UCSD-AML1 (cell line): ENCODE measurements around the gene OTUD7B.
"Not testable (repeated sequence)": the region's sequence is repeated elsewhere in the genome, so short reads cannot be mapped to it uniquely, and the experiment has no call there.

Source experiments
- DNase-seq: peaks from one replicate; lab custom pipeline; 2025; ENCODE audit not compliant: unreplicated experiment; lab: John Stamatoyannopoulos, UW

The OTUD7B gene

DNA sequence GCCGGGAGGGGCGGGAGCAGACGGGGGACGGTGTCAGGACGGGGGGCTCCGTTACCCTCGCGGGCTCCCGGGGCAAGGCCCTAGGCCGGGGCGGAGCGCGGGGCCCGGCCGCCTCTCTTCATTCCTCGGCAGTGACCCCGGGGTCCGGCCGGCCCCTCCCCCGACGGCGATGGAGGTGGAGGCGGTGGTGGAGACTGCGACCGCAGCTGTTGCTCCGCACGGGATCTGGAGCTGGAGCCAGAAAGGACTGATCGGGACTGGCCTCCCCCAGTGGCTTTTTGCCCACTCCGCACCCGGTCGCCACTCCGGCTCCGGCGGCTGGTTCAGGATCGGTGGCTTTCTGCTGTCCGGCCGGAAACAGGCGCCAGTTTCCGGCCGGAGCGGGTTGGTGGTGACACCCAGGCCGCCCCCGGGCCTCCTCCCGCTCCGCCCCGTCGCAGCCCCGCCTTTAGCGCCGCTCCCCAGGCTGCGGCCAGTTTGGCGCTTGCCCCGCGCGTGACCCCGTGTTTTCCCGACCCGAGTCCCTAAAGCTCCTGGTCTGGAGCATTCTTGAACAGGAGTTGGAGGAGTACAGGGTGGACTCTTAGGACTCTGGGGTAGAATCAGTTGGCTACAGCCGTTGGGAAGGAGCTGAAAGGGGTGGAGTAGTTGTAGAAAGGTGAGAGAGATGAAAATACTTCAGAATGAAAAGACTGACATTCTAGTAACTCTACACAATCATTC is at the start of gene OTUD7B:
TSS of gene OTUD7B (minus strand) at position 334 of the 723 bp plus-strand sequence. CDS start 33,216 bp downstream, outside the sequence.
- DNase-seq = peak; percentile 83

DNA sequence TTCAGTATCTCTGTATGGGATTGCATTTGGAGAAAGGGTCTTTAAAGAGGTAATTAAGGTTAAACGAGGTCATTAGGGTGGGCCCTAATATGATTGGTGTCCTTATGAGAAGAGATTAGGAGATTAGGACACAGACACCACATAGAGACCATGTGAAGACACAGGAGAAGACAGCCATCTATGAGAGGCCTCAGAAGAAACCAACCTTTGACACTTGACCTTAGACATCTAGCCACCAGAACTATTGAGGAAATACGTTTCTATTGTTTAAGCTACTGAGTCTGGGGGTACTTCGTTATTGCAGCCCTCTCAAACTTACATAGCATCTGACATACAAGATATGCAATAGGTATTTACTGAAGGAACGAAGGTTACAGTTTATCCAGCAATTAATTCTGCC is 49.7 kb upstream of the OTUD7B start:
- DNase-seq = no peak

DNA sequence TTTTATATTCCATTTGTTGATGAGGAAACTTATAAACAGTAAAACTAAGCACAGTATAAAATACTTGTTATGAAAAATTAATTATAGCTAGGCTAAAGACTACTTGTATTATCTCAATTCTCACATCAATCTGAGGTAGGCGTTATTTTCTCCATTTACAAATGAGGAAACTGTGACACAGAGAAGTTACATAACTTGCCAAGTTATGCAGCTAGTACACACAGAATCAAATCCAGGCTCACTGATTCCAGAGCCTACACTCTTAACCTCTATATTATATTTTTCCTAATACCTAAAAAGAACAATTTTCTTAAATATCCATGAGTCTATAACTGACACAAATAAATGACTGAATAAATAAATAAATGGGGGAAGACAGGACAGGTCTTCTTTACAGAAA is 45.9 kb upstream of the OTUD7B start:
- no peak for DNase-seq

DNA sequence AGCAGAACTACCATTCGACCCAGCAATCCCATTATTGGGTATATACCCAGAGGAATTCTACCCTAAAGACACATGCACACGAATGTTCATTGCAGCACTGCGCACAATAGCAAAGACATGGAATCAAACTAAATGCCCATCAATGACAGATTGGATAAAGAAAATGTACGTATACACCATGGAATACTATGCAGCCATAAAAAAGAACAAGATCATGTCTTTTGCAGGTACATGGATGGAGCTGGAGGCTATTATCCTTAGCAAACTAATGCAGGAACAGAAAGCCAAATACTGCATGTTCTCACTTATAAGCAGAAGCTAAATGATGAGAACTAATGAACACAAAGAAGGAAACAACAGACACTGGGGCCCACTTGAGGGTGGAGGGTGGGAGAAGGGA is 45.0 kb upstream of the OTUD7B start:
- not testable (repeated sequence) for DNase-seq

GRCh38 chr1:150053926-150054325 is 43.4 kb upstream of the OTUD7B start:
- peak; percentile 12 for DNase-seq

- DNase-seq = not testable (repeated sequence)
These were observed 41.4 kb upstream of the OTUD7B start for GRCh38 chr1:150051905-150052412.

DNA sequence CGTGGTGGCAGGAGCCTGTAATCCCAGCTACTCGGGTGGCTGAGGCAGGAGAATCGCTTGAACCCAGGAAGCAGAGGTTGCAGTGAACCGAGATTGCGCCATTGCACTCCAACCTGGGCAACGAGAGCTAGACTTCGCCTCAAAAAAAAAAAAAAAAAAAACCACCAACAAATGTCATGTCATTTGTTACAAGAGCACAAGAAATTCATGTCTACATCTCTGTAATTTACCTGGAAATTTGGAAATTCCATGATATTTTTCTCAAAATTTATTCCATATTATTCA is 40.5 kb upstream of the OTUD7B start:
- DNase-seq = no peak

GRCh38 chr1:150049926-150050325 is 39.4 kb upstream of the OTUD7B start:
- no peak for DNase-seq

- no peak for DNase-seq
These were observed 23.8 kb upstream of the OTUD7B start for GRCh38 chr1:150034336-150034735.

DNA sequence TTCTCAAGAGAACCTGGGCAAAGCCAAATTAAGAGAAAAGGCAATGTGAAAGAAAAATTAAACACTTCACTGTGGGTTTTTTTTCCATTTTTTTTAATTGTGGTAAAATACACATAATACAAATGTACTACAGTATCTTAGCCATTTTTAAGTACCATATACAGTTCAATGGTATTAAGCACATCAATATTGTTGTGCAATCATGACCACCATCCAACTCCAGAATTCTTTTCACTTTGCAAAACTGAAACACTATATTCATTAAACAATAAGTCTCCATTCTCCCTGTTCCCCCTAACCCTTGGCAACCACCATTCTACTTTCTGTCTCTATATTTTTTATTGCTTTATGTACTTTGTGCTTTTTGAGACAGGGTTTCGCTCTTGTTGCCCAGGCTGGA is 17.8 kb upstream of the OTUD7B start:
- no peak for DNase-seq

DNA sequence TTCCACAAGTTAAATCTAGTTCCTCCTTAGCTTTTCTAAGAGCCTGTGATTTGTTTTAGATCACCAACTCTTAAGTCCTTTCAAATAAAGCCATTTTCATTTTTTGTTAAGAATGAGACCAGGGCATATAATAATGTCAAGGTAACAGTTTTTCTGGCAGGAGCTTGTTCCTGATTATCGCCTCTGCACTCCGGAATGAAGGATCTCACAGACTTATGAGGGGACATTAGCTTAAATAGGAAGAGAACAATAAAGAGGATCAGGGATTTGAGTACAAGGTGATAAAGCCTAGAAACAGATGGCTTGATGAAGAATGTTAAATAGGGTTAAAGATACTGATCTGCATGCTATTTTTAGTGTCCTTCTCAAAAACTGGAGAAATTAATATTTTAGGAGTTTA is 13.6 kb upstream of the OTUD7B start:
- DNase-seq = no peak

DNA sequence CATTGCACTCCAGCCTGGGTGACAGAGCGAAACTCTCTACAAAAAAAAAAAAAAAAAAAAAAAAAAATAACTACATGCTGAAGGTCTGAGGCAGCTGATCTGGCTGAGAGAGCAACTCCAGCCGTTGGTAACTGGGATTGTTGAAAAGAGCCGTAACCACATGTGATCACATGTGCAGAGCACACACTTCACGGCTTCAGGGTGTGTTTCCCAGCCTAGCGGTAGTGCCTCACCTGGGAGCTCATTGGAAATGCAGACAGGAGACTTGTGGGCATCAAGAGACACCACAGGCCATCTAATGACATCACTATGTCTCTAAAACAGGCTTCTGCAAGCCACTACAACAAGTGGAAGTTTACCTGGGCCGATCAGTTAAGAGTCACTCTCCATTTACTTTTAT is 11.8 kb upstream of the OTUD7B start:
- no peak for DNase-seq

DNA sequence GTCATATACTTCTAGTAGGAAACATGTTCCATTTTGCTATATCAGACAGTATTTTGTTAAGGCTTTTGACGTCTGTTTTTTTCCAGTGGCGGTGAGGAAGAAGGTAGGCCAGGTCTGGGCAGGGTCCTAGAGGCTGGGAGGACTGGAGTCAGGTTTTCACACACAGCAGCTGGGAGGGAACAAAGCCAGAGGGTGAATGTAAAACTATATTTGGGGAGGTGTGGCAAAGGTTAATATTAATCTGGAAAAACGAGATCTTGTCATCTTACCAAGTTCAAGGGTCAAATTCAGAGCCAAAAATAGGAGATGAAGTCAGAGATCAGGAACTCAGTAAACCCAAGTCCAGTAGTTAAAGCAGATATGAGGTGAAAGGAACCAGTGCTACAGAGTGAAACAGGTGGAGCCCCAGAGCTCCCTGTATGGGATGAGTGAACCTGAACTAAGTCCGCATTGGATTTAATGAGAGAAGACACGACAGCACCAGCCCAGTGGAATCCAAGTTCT is 10.7 kb upstream of the OTUD7B start:
- DNase-seq = no peak

- DNase-seq = no peak
These were observed 10.2 kb upstream of the OTUD7B start for GRCh38 chr1:150020711-150021110.

- no peak for DNase-seq
These were observed 7.6 kb upstream of the OTUD7B start for GRCh38 chr1:150018165-150018564.

DNA sequence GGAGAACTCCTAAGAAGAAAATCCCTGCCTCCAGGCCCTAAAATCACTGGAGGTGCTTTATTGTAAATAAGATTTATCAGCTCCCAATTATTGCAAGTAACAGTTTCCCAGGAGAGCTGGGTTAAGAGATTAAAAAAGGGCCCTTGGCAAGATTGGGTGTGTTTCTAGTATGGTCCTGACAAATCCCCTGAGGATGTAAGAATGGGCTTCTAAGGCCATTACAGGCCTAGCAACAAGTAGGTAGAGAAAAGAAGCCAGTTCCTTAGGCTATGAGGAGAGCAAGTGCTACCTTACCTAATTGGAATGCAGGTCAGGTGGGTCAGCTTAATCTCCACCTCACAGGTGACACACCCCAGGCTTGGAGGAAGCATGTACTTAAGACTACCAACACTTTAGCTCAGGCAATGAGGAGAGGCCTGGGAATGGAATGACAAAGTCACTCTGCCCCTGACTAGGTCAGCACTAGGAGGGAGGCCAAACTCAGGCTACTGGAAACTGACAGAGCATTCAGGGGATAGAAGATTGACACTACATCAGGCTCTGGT is 6.8 kb upstream of the OTUD7B start:
- no peak for DNase-seq

DNA sequence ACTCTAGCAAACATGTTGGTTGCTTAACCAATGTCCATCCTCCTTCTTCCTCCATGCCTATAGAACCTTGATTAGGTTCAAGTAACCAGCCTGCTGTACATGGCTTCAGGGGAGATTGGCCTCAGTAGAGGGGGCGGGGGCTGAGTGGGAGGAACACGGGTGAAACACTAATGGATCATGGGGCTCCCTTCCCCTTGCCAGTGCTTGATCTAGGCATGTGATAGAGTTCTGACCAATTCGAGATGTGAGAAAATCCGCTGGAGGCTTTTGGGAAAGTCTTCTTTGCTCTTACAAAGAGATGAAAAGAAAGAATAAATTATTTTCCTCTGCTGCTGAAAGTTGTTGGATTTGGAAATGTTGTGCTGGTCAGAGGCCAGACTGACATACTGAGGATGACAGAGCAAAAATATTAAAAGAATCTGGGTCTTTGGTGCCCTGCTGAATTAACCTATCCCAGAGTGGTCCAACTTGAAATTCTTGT is 5.2 kb upstream of the OTUD7B start:
- DNase-seq = no peak

GRCh38 chr1:150012611-150013010 is 2.1 kb upstream of the OTUD7B start:
- DNase-seq = no peak

DNA sequence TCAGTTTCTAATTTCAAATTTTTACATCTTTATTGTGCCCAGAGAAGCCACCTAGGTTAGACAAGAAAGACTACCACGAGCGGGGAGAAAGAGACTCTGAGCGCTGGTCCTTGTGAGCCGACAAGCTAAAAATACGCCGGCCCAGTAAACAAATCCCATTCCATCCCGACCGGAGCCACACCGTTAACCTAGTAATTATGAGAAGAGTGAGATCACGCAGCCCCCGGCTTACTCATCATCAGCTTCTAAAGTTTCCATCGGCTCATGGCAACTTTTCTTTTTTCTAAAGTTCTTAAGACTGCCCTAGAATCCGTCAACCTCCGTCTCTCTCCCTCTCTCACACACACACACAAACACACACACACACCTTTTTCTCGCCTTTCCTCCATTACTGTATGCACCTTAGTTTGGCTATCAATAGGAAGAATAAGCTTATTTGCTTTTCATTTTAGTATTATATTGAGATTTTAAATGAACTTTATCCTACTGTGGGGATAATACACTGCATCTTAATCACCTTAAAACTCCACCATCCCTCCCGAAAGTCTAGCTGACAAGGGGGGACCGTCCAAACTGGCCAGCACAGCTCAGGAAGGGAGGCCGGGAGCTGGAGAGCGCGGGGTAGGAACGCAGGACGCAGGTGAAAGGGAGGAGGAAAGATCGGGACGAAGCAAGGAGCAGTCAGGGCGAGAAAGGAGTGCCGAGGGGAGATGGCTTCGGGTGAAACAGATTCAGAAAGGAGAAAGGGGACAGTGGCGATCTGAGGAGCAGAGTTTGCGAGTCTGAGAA is 728 bp downstream of the OTUD7B start:
- peak; percentile 53 for DNase-seq

DNA sequence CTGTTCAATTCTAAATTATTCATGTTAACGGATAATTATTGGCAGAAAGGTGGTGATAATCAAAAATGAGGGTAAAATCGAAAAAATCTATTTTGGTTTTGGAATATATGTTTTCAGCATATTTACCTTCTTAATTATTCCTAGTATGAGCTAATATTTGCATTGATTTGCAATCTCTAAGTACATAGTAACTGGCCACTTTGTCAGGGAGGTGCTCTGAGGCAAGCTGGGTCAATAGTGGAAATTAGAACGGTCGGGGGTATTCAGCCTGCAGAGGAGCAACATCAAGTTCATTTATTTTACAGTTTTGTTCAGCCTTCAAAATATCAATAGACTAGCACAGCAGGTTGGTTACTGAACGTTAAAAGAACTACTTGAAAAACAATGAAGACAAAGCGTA is 1.8 kb downstream of the OTUD7B start:
- DNase-seq = no peak

DNA sequence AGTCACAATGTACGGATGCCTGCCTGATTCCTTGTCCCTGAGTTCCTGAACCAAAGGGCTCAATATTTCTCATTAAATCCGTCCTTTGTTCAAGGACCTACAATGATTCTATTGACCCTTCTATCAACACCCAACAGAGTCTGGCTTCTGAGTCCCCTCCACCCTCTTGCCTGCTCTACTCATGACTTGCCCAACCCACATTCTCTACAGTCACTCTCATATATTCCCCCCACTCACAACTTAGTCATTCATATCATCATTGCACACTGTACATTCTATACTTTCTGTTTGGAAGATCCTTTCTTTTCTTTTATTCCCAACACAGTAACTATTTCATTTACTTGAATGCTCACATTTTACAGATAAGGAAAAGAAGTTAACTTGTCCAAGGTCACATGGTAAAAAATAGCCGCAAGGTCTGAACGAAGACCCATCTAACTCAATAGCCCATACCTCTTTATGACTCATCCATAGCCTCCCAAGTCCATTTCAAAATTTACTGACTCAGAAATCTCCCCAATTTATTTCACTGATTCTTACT is 3.6 kb downstream of the OTUD7B start:
- no peak for DNase-seq

DNA sequence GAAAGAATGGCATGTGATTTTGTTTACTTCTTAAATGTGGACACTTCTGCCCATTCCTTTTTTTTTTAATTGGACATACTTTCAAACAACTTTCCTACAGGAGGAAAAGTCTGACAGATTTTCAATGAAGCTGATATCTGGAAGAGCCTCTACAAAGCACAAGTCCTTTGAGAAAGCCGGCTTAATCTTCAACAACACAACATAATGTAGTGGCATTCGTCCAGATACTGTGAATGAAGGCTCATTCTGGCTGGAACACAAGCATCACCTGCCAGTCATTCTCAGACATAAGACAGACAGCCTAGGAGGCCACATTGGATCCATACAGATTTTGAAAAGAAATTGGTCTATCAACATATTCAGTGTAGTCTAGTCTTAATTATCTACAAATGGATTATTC is 4.9 kb downstream of the OTUD7B start:
- no peak for DNase-seq
